Left lung (tissue), 10 donors: Measurements from ENCODE around the gene GRIN3B. TPM values are rescaled to one million over a fixed set of nuclear protein-coding genes. Genes with fewer than 3 reads are reported as not detected.

ENCODE experiments used
- ATAC-seq: fragments of 200-7000 bp; cut with Tn5 transposase; one replicate; pipeline ENCODE4 v1.9.1; 2020; ENCODE audit warnings: moderate library complexity
- DNase-seq, 4 donors: peaks; one replicate each; pipeline ENCODE4 v3.0.0-alpha.2; 2013 to 2020
- H3K27ac ChIP-seq, 2 donors: fragments of 200-600 bp; sonication (generic) in 1 of 2; one replicate each; pipeline versions ENCODE4 v1.5.0 to v1.8.0; 2020 to 2021
- H3K27me3 ChIP-seq, 2 donors: fragments of 200-600 bp; sonication (generic) in 1 of 2; one replicate each; pipeline versions ENCODE4 v1.5.0 to v1.8.0; 2020 to 2021
- H3K36me3 ChIP-seq, 2 donors: fragments of 200-600 bp; sonication (generic) in 1 of 2; one replicate each; pipeline versions ENCODE4 v1.5.0 to v1.8.0; 2020 to 2021
- H3K4me1 ChIP-seq, 2 donors: fragments of 200-600 bp; one replicate each; pipeline ENCODE4 v1.8.0; 2021
- H3K4me3 ChIP-seq, 2 donors: fragments of 200-600 bp; sonication (generic) in 1 of 2; one replicate each; pipeline versions ENCODE4 v1.5.0 to v1.8.0; 2020 to 2021; ENCODE audit warnings: mild to moderate bottlenecking in 1 of 2
- H3K9me3 ChIP-seq, 2 donors: fragments of 200-600 bp; sonication (generic) in 1 of 2; one replicate each; pipeline versions ENCODE4 v1.5.0 to v1.8.0; 2020 to 2021
- intact Hi-C, 2 donors: fragments of 100-400 bp; cut with DNase I; formaldehyde crosslinking; loops; one replicate each; pipeline versions ENCODE4 v1.11.2 to v1.14.2; 2022
- polyA plus RNA-seq, 6 donors: library from polyadenylated mRNA; unstranded; fragments of 120-200 nt; gene quantifications; one replicate each; pipeline ENCODE4 v1.2.1, GENCODE V29; 2013; ENCODE audit not compliant: insufficient read length in 6 of 6
- total RNA-seq, 2 donors: library from RNA; stranded (reverse); fragmentation: NEBNext Ultra II Directional; extraction: Animal tissue kit (Norgen Biotek cat#: 25700); gene quantifications; one replicate each; pipeline ENCODE4 v1.2.1, GENCODE V29; 2021
- TF ChIP-seq, protein P1 (sequence below), 2 donors: fragments of 200-600 bp; sonication (generic) in 1 of 2; IDR thresholded peaks; one replicate each; pipeline versions ENCODE4 v1.5.0 to v1.8.0; 2021; ENCODE audit warnings: antibody characterized with exemption in 2 of 2
- donor health status: DM: no; HTN: yes; CAD: no.
- donor health status: DM: no; HTN: no; CAD: no.

The GRIN3B gene
- total and polyA plus RNA-seq, 8 donors: 0.37 to 2.7 (median 0.60) TPM; not detected in 1

DNA sequence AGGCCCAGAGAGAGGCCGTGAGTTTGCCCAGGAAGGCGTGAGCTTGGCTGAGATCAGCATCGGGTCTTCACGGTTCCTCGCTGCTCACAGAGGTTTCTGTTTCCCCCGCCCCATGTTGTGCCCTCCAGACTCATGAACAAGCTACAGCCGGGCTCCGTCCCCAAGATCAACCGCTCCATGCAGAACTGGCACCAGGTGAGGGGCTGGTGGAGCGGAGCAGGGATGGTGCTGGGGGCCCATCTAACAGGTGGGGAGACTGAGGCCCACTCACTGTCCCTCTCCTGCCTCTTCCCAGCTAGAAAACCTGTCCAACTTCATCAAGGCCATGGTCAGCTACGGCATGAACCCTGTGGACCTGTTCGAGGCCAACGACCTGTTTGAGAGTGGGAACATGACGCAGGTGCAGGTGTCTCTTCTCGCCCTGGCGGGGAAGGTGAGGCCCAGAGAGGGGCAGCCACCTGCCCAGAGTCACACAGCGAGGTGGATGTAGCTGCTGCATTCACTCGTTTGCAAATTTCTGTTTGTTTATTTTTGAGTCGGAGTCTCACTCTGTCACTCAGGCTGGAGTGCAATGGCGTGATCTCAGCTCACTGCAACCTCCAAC, 32.1 kb downstream of the GRIN3B start:
- TF ChIP-seq, protein P1, sequence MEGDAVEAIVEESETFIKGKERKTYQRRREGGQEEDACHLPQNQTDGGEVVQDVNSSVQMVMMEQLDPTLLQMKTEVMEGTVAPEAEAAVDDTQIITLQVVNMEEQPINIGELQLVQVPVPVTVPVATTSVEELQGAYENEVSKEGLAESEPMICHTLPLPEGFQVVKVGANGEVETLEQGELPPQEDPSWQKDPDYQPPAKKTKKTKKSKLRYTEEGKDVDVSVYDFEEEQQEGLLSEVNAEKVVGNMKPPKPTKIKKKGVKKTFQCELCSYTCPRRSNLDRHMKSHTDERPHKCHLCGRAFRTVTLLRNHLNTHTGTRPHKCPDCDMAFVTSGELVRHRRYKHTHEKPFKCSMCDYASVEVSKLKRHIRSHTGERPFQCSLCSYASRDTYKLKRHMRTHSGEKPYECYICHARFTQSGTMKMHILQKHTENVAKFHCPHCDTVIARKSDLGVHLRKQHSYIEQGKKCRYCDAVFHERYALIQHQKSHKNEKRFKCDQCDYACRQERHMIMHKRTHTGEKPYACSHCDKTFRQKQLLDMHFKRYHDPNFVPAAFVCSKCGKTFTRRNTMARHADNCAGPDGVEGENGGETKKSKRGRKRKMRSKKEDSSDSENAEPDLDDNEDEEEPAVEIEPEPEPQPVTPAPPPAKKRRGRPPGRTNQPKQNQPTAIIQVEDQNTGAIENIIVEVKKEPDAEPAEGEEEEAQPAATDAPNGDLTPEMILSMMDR (IDR thresholded peaks at IDR 0.05): no peak
- Histone ChIP-seq H3K9me3 (no peaks in the 10 kb centered on the region), H3K36me3 (peaks cover 0 to 61% of the 10 kb centered on the region in 2 donors), H3K27me3 (no peaks in the 10 kb centered on the region), H3K4me3 (no peak overlapping the region), H3K27ac (no peak overlapping the region), H3K4me1 (peaks cover 0 to 42% of the 10 kb centered on the region in 2 donors)
- ATAC-seq (no peak), DNase-seq (peak in 1 of 4 donors; percentile 49)
- intact Hi-C loops: no loop called here

- Histone ChIP-seq H3K27me3 (no peaks in the 10 kb centered on the region), H3K4me1 (peaks cover 8 to 50% of the 10 kb centered on the region in 2 donors), H3K27ac (no peak overlapping the region), H3K9me3 (no peaks in the 10 kb centered on the region), H3K36me3 (peaks cover 0 to 60% of the 10 kb centered on the region in 2 donors), H3K4me3 (no peak overlapping the region)
- intact Hi-C loops: no loop called here
- ATAC-seq (no peak), DNase-seq (peak in 1 of 4 donors; percentile 68)
- TF ChIP-seq, protein P1 (IDR thresholded peaks at IDR 0.05): no peak
Observed at GRCh38 chr19:1035998-1036621, 35.9 kb downstream of the GRIN3B start.

GRCh38 chr19:1037621-1038064, 37.4 kb downstream of the GRIN3B start:
- Histone ChIP-seq H3K4me1 (peaks cover 15 to 62% of the 10 kb centered on the region in 2 donors), H3K27ac (peak overlapping the region; percentile 67 to 94), H3K4me3 (peak overlapping the region in 1 of 2 donors; percentile 68), H3K27me3 (no peaks in the 10 kb centered on the region), H3K9me3 (no peaks in the 10 kb centered on the region), H3K36me3 (peaks cover 0 to 57% of the 10 kb centered on the region in 2 donors)
- TF ChIP-seq, protein P1 (IDR thresholded peaks at IDR 0.05): no peak
- peak in 1 of 4 donors; percentile 83 for DNase-seq
- ATAC-seq: no peak
- intact Hi-C loops: no loop called here

DNA sequence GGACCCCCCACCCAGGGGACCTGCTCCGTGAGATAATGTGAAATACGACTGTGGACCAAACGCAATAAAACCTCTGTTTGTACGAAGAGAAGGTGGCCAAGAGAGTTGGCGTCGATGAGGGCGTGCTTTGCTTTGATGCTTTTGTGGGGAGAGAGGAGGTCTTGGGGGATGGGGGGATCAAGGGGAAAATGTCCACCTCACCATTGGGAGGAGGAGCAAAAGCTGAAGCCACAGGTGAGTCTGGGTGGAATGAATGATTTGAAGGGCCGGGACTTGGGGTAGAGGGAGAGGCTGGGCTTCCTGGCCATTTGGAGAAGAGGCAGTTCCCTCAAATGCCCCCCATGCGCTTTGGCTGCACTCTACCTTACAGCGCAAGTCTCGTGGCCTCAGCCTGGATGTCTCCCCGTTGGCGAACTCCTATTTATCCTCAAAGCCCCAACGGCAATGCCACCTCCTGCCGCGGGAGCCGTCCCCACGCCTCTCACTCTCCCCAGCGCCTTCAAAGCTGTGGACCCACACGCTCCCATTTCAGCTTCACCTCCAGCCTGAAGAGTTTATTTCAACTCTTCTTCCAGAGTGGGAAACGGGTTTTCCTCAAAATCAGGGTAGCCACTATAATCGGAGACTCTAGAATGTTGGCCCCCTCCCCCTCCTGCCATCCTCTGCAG, 38.9 kb downstream of the GRIN3B start:
- intact Hi-C loops: no loop called here
- Histone ChIP-seq H3K27ac (peak overlapping the region; percentile 9 to 94), H3K9me3 (no peaks in the 10 kb centered on the region), H3K36me3 (peaks cover 0 to 55% of the 10 kb centered on the region in 2 donors), H3K27me3 (no peaks in the 10 kb centered on the region), H3K4me1 (peaks cover 15 to 62% of the 10 kb centered on the region in 2 donors), H3K4me3 (peak overlapping the region in 1 of 2 donors; percentile 68)
- peak in 1 of 4 donors; percentile 57 for DNase-seq
- no peak for ATAC-seq
- TF ChIP-seq, protein P1 (IDR thresholded peaks at IDR 0.05): no peak
